Activated naive CD8-positive, alpha-beta T cell treated with anti-CD3 and anti-CD28 coated beads, Interleukin-2, amount 50 U/mL, for 24 hours (primary cell): ENCODE measurements around the gene DTX3.

ENCODE experiments used
- ATAC-seq: fragments of 150-1000 bp; cut with Tn5 transposase; one replicate; pipeline ENCODE4 v1.10.0; 2021
- DNase-seq: peaks from one replicate; pipeline ENCODE4 v3.0.0; 2021
- H3K27ac Mint-ChIP-seq: one replicate; pipeline ENCODE4 v1.8.0; 2021; ENCODE audit warnings: mild to moderate bottlenecking, mixed read lengths
- H3K27me3 Mint-ChIP-seq: one replicate; pipeline ENCODE4 v1.8.0; 2021; ENCODE audit warnings: mixed read lengths
- H3K36me3 Mint-ChIP-seq: one replicate; pipeline ENCODE4 v1.8.0; 2021; ENCODE audit warnings: low read depth, mixed read lengths
- H3K4me1 Mint-ChIP-seq: one replicate; pipeline ENCODE4 v1.8.0; 2021; ENCODE audit warnings: mixed read lengths
- H3K4me3 Mint-ChIP-seq: one replicate; pipeline ENCODE4 v1.8.0; 2021; ENCODE audit warnings: mild to moderate bottlenecking, moderate library complexity, mixed read lengths
- H3K9me3 Mint-ChIP-seq: one replicate; pipeline ENCODE4 v1.8.0; 2021; ENCODE audit warnings: mixed read lengths

The DTX3 gene

GRCh38 chr12:57590864-57591781 lies 13.5 kb upstream of the DTX3 start, which contains the start of gene PIP4K2C:
TSS of gene PIP4K2C (plus strand) at chr12:57591192. CDS start at chr12:57591290, 98 bp downstream.
- peak within 1 kb of the TSS; percentile 75 for H3K27ac Mint-ChIP-seq
- DNase-seq (peak; percentile 83), ATAC-seq (peak; percentile 97)
- peaks cover 10% of the 10 kb centered on the region for H3K36me3 Mint-ChIP-seq
- peak within 1 kb of the TSS; percentile 86 for H3K4me3 Mint-ChIP-seq
- peaks cover 22% of the 10 kb centered on the region for H3K4me1 Mint-ChIP-seq
- no peaks in the 10 kb centered on the region for H3K27me3 Mint-ChIP-seq
- H3K9me3 Mint-ChIP-seq: no peaks in the 10 kb centered on the region

- peaks cover 10% of the 10 kb centered on the region for H3K36me3 Mint-ChIP-seq
- H3K27me3 Mint-ChIP-seq: no peaks in the 10 kb centered on the region
- peaks cover 22% of the 10 kb centered on the region for H3K4me1 Mint-ChIP-seq
- no peaks in the 10 kb centered on the region for H3K9me3 Mint-ChIP-seq
- H3K4me3 Mint-ChIP-seq: peak overlapping the region; percentile 86
- DNase-seq: no peak
- peak overlapping the region; percentile 66 for H3K27ac Mint-ChIP-seq
- ATAC-seq: no peak
These were observed 12.8 kb upstream of the DTX3 start for GRCh38 chr12:57591782-57592325.

GRCh38 chr12:57592551-57593165 lies 12.0 kb upstream of the DTX3 start:
- no peak for ATAC-seq
- Mint-ChIP-seq H3K9me3 (no peaks in the 10 kb centered on the region), H3K36me3 (peaks cover 13% of the 10 kb centered on the region), H3K27ac (no peak overlapping the region), H3K27me3 (no peaks in the 10 kb centered on the region), H3K4me1 (peaks cover 22% of the 10 kb centered on the region), H3K4me3 (peak overlapping the region; percentile 86)
- DNase-seq: no peak

- no peak overlapping the region for H3K27ac Mint-ChIP-seq
- no peaks in the 10 kb centered on the region for H3K27me3 Mint-ChIP-seq
- H3K4me3 Mint-ChIP-seq: no peak overlapping the region
- H3K36me3 Mint-ChIP-seq: peaks cover 15% of the 10 kb centered on the region
- H3K9me3 Mint-ChIP-seq: no peaks in the 10 kb centered on the region
- peaks cover 22% of the 10 kb centered on the region for H3K4me1 Mint-ChIP-seq
- ATAC-seq (no peak), DNase-seq (no peak)
These were observed 11.4 kb upstream of the DTX3 start for GRCh38 chr12:57593187-57593586.

- DNase-seq: no peak
- Mint-ChIP-seq H3K9me3 (no peaks in the 10 kb centered on the region), H3K4me3 (no peak overlapping the region), H3K27ac (no peak overlapping the region), H3K4me1 (peaks cover 16% of the 10 kb centered on the region), H3K27me3 (no peaks in the 10 kb centered on the region), H3K36me3 (peaks cover 15% of the 10 kb centered on the region)
- no peak for ATAC-seq
These were observed 4.2 kb upstream of the DTX3 start for GRCh38 chr12:57600395-57600794.

GRCh38 chr12:57602544-57602943 lies 2.1 kb upstream of the DTX3 start:
- no peak overlapping the region for H3K27ac Mint-ChIP-seq
- no peaks in the 10 kb centered on the region for H3K9me3 Mint-ChIP-seq
- H3K4me1 Mint-ChIP-seq: peaks cover 21% of the 10 kb centered on the region
- ATAC-seq (no peak), DNase-seq (no peak)
- H3K36me3 Mint-ChIP-seq: peaks cover 8% of the 10 kb centered on the region
- H3K4me3 Mint-ChIP-seq: no peak overlapping the region
- no peaks in the 10 kb centered on the region for H3K27me3 Mint-ChIP-seq

GRCh38 chr12:57603324-57603723 lies 1.3 kb upstream of the DTX3 start:
- H3K36me3 Mint-ChIP-seq: peaks cover 5% of the 10 kb centered on the region
- ATAC-seq (no peak), DNase-seq (no peak)
- no peaks in the 10 kb centered on the region for H3K9me3 Mint-ChIP-seq
- peak overlapping the region; percentile 64 for H3K27ac Mint-ChIP-seq
- H3K27me3 Mint-ChIP-seq: no peaks in the 10 kb centered on the region
- peak overlapping the region; percentile 80 for H3K4me3 Mint-ChIP-seq
- H3K4me1 Mint-ChIP-seq: peaks cover 21% of the 10 kb centered on the region

- Mint-ChIP-seq H3K27me3 (no peaks in the 10 kb centered on the region), H3K27ac (peak overlapping the region; percentile 64), H3K36me3 (peaks cover 3% of the 10 kb centered on the region), H3K4me3 (peak overlapping the region; percentile 80), H3K4me1 (peaks cover 21% of the 10 kb centered on the region), H3K9me3 (no peaks in the 10 kb centered on the region)
- DNase-seq: no peak
- no peak for ATAC-seq
These were observed 690 bp upstream of the DTX3 start for GRCh38 chr12:57603815-57604453.

GRCh38 chr12:57604992-57605810 lies 577 bp downstream of the DTX3 start:
- Mint-ChIP-seq H3K4me1 (peaks cover 21% of the 10 kb centered on the region), H3K27ac (peak overlapping the region; percentile 65)
- peak; percentile 16 for DNase-seq

GRCh38 chr12:57605811-57606311 lies 1.2 kb downstream of the DTX3 start:
- Mint-ChIP-seq H3K27ac (no peak overlapping the region), H3K4me3 (peak overlapping the region; percentile 80), H3K9me3 (no peaks in the 10 kb centered on the region), H3K36me3 (peaks cover 2% of the 10 kb centered on the region), H3K4me1 (peaks cover 28% of the 10 kb centered on the region), H3K27me3 (peaks cover 5% of the 10 kb centered on the region)
- DNase-seq (no peak), ATAC-seq (no peak)

More at GRCh38 chr12:57604992-57605810, 577 bp downstream of the DTX3 start:
- Mint-ChIP-seq H3K27me3 (peaks cover under 1% of the 10 kb centered on the region), H3K36me3 (peaks cover 2% of the 10 kb centered on the region), H3K9me3 (no peaks in the 10 kb centered on the region), H3K4me3 (peak overlapping the region; percentile 80)
- no peak for ATAC-seq

GRCh38 chr12:57606399-57606798 lies 1.8 kb downstream of the DTX3 start:
- no peaks in the 10 kb centered on the region for H3K9me3 Mint-ChIP-seq
- DNase-seq (no peak), ATAC-seq (no peak)
- H3K4me1 Mint-ChIP-seq: peaks cover 30% of the 10 kb centered on the region
- H3K4me3 Mint-ChIP-seq: no peak overlapping the region
- H3K36me3 Mint-ChIP-seq: peaks cover 2% of the 10 kb centered on the region
- peaks cover 5% of the 10 kb centered on the region for H3K27me3 Mint-ChIP-seq
- no peak overlapping the region for H3K27ac Mint-ChIP-seq

- H3K27me3 Mint-ChIP-seq: peaks cover 5% of the 10 kb centered on the region
- no peaks in the 10 kb centered on the region for H3K9me3 Mint-ChIP-seq
- no peak overlapping the region for H3K27ac Mint-ChIP-seq
- DNase-seq: no peak
- no peak for ATAC-seq
- peaks cover 2% of the 10 kb centered on the region for H3K36me3 Mint-ChIP-seq
- peaks cover 30% of the 10 kb centered on the region for H3K4me1 Mint-ChIP-seq
- H3K4me3 Mint-ChIP-seq: no peak overlapping the region
These were observed 2.2 kb downstream of the DTX3 start for GRCh38 chr12:57606821-57607220.

- DNase-seq (no peak), ATAC-seq (no peak)
- Mint-ChIP-seq H3K27me3 (peaks cover 7% of the 10 kb centered on the region), H3K4me3 (no peak overlapping the region), H3K4me1 (peaks cover 30% of the 10 kb centered on the region), H3K27ac (no peak overlapping the region), H3K36me3 (no peaks in the 10 kb centered on the region), H3K9me3 (no peaks in the 10 kb centered on the region)
These were observed 3.5 kb downstream of the DTX3 start for GRCh38 chr12:57607958-57608663.
